NCI-H2081 treated with DMSO at 0.1 percent for 48 hours (cell line): ENCODE results near the gene BCL2L1.
"Not testable (repeated sequence)": the region's sequence is repeated elsewhere in the genome, so short reads cannot be mapped to it uniquely, and the experiment has no call there.

Experiments used
- DNase-seq: peaks from one replicate; lab custom pipeline; 2025; lab: John Stamatoyannopoulos, UW

BCL2L1 gene

GRCh38 chr20:31674895-31675827, 47.5 kb downstream of the BCL2L1 start:
- DNase-seq = no peak

DNA sequence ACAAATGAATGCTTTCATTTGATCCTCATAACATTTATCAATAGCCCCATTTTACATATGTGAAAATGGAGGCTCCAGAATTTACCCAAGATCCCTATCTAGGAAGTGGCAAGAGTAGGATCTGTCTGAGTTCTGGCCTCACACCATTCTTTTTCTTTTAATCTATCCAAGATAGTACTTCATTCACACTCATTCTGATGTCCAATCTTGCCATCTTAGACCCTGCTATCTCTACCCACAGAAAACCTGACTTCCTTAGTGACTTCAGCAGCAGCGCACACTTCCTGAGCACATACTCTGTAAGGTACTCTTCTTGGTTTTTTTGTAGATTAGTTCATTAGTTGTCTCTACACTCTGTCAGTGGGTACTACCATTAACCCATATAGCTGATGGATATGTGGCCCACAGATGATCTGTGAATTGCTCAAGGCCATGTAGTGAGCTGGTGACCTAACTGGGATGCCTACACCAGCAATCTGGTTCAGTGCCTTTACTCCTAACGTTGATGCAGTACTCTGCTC, 48.7 kb downstream of the BCL2L1 start:
- DNase-seq = no peak

DNA sequence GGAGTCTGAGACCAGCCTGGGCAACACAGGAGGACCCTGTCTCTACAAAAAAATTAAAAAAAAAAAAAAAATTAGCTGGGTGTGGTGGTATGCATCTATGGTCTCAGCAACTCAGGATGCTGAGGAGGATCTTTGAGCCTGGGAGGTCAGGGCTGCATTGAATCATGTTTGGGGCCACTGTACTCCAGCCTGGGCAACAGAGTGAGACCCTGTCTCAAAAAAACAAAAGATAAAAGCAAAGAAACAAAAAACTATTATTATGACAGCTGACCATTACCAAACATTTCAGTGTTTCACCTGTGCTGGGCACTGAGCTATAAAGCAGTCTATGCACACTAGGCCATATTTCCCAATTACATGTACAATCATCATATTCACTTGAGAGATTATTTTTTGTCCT, 49.2 kb downstream of the BCL2L1 start:
- DNase-seq = no peak

DNA sequence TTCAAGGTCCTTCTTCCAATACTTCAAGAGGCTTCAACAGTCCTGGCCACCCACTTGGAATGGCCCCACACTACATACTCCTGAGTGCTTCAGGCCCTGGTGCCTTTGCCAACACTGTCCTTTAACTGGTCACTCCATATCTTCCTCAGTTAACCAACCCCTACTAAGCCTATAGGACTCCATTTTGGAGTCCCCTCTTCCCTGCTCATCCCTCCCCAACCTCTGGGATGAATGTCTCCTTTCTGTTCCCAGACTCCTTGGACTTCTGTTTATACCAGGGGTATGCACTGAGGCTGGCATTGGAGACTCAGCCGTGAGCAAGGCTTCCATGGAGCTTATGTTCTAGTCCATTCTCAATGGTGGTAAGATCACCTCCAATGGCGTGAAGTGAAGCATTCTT, 51.3 kb downstream of the BCL2L1 start:
- no peak for DNase-seq

DNA sequence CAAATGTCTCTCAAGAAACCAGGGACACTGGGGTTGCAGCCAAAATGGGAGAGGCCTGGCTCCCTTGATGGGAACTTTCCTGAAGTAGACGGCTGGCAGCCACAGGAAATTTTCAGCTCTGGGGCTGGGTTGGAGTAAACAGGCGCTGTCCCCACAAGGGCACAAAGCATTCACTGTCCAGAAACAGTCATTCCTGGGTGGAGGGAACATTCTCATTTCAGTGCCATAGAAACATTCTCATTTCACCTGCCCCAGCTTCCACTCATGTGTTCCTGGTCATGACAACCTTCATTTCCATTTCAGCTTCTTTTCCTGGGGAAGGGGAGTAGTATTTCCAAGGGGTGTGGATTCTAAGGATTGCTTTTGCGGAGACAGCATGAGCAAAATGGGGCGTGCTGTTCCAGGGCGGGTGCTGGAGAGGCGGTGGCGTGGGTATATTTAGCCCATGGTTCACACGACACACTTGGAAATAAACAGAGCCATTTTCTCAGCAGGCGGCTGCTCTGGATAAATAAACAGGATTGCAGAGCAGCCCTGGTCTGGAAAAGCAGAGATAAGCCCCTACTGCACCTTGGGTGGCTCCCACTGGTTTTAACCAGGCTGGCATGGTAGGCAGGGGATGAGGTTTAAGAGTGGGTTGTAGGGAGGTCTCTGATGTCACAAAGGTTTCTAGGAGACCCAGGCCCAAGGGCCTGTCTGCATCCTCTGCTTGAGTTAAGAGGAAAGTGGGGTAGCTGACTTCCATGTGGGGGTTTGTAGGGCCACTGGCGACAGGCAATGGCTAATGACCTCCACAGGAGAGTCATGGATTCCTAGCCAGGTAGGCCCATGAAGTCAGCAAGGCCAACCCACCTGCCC, 52.1 kb downstream of the BCL2L1 start:
- no peak for DNase-seq

DNA sequence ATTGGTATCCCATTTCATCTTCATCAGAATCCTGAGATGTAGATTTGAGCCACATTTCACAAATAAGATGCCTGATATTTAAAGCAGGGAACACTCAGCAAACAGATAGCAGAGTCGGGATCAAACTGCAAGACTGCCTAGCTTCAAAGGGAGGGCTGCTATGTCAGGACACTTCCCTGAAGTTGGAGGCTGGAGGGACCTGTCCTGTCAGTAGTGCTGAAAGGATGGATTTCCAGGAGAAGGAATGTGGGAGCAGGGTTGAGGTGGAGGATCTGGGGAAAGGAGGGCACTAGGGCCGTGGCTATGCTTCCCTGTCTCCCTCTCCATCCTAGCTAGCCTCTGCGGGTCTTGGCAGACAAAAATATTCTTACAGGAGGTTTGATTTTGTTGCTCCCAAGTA, 52.8 kb downstream of the BCL2L1 start:
- DNase-seq = no peak

DNA sequence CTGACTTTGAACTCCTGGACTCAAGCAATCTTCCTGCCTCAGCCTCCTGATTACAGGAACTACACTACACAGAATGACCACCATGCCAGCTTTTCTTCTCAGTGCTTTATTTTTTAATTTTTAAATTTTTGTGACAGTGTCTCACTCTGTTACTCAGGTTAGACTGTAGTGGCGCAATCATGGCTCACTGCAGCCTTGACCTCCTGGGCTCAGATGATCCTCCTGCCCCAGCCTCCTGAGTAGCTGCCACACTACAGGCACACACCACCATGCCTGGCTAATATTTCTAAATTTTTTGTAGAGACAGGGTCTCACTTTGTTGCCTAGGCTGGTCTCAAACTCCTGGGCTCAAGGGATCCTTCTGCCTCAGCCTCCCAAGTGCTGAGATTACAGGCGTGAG, 53.7 kb downstream of the BCL2L1 start:
- DNase-seq = not testable (repeated sequence)

- DNase-seq = no peak
Observed at GRCh38 chr20:31667315-31668285, 55.1 kb downstream of the BCL2L1 start.

- DNase-seq = no peak
Observed at GRCh38 chr20:31666258-31667042, 56.2 kb downstream of the BCL2L1 start.

GRCh38 chr20:31665753-31666152, 56.9 kb downstream of the BCL2L1 start:
- DNase-seq = no peak

DNA sequence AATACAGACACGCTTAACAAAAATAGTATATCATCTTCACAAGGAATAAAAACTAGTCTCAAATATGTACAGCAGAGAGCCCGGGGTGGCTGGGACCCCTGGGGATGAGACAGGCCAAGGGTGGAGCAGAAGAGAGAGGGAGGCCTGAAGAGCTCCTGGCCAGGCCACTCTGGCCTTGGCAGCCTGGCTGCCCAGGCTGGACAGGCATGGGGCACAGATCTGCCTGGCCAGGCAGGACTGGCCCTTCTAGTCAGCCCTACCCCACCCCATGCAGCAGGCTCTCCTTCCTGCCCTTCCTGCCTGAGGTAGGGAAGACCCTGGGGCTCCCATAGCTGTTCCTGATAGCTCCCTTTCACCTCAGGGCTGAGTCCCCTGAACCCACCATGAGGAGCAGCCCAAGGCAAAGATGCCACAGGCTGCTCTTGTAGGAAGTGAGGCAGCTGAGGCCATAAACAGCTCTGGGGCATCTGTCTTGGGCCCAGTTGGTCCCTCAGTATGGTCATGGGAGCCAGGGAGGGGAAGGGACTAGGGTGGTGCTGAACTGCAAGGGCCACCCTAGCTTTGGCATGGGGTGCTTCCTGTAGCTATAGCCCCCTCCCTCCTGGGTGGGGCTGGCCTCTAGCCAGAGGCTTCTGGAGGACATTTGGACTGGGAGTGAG, 57.8 kb downstream of the BCL2L1 start:
- DNase-seq = no peak

GRCh38 chr20:31663838-31664695, 58.6 kb downstream of the BCL2L1 start:
- no peak for DNase-seq

DNA sequence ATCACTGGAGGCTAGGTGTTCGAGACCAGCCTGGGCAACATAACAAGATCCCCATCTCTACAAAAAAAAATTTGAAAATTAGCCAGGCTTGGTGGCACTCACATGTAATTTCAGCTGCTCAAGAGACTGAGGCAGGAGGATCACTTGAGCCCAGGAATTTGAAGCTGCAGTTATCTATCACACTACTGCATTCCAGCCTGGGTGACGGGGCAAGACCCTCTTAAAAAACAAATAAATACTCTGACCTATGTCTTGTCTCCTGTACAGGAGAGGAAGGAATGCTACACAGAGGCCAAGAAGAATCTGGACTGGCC, 59.2 kb downstream of the BCL2L1 start:
- DNase-seq = no peak

DNA sequence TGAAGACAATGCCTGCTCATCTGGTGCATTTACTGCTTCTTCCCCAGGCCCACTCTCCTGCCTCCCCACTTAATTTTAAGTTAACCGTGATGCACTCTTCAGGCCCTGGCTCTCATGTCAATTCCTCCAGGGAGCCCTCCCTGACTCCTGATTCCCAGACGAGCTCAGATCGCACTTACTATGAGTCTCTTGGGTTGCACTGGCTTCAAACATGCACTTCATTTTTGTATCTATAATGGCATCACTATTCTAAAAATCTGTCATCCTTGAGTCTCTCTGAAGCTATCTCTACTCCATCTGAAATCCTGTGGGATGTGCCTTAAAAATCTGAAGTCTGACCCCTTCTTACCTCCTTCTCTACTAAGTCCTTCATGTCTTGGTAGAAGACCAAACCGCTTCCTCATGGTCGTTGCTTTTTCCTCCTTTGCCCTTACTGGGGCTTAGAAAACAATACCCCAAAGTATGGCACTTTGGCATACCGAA, 60.3 kb downstream of the BCL2L1 start:
- no peak for DNase-seq

GRCh38 chr20:31661625-31662371, 60.9 kb downstream of the BCL2L1 start:
- DNase-seq = no peak

DNA sequence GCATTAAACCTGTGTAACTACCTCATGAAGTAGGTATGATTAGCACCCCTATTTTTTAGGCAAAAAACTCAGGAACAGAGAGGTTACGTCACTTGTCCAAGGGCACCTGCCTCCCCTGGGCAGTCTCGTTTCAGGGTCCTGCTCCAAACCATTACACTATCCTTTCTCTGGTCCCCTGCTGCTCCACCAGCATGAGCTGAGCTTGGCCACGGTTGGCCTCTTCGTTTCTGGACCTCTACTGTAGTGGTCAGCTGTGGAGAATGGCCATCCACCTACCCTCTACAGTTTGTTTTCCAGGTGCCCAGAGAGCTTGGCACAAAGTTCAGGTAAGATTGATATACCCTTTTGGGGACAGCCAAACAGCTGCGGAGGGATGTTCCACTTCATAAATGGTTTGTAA, 68.1 kb downstream of the BCL2L1 start:
- no peak for DNase-seq

- no peak for DNase-seq
Observed at GRCh38 chr20:31653561-31653960, 69.1 kb downstream of the BCL2L1 start.

DNA sequence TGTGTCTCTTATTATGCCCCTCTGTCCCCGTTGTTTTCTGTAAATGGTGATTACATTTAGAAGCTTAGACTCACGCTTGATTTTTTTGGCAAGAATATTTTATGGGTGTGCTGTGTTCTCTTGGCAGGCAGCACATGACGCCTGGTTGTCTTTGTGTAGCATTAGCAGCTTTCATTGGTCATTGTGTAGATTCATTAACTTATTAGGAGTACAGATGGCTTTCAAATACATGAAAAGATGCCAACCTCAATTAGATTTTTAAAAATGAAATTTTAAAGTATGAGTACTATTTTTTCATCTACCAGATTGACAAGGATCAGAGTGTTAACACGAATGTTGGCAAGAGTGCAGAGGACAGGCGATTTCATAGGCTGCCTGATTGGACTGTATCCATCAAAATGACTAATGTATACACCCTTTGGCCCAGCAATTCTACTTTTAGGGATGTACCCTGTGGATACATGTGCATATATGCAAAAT, 69.7 kb downstream of the BCL2L1 start:
- peak; percentile 39 for DNase-seq
